ENCODE data around the gene NXN. TPM values are rescaled to one million over a fixed set of nuclear protein-coding genes. Genes with fewer than 3 reads are reported as not detected.
A peak's percentile ranks its signal among the peaks of the same experiment; 100 is the strongest.
"Not testable (repeated sequence)": the region's sequence is repeated elsewhere in the genome, so short reads cannot be mapped to it uniquely, and the experiment has no call there.

NXN gene
- total RNA-seq, 2 experiments from 2014 or later = 0.22 to 0.65 TPM

DNA sequence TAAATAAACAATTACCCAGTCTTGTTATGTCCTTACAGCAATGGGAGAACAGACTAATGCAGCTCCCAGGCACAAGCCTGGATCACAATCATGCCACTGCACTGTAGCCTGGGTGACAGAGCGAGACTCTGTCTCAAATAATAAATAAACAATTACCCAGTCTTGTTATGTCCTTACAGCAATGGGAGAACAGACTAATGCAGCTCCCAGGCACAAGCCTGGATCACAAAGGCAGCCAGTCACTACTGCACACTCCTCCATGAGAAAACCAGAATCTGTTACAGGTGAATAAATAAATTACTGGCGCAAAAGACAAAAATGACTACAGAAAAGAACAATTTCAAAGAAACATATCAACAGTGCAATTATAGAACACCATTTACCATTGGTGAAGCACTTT is 105.0 kb downstream of the NXN start:
- CTCF ChIA-PET; H3K4me3 Mint-ChIP-seq; DNase-seq; H3K27me3 Mint-ChIP-seq; H3K9me3 Mint-ChIP-seq; POLR2A ChIA-PET; H3K27ac Mint-ChIP-seq; H3K36me3 Mint-ChIP-seq (ENCODE audit: low read depth): not testable (repeated sequence)
- peaks cover 17% of the 10 kb centered on the region for H3K4me1 Mint-ChIP-seq

- POLR2A ChIA-PET = no interaction called here
- no peak overlapping the region for H3K4me3 Mint-ChIP-seq
- peaks cover 16% of the 10 kb centered on the region for H3K4me1 Mint-ChIP-seq
- CTCF ChIA-PET = no interaction called here
- DNase-seq = no peak
- no peaks in the 10 kb centered on the region for H3K36me3 Mint-ChIP-seq (ENCODE audit: low read depth)
- peaks cover 3% of the 10 kb centered on the region for H3K9me3 Mint-ChIP-seq
- H3K27me3 Mint-ChIP-seq = peaks cover 6% of the 10 kb centered on the region
- H3K27ac Mint-ChIP-seq = no peak overlapping the region
Observed at GRCh38 chr17:872855-873254, 106.7 kb downstream of the NXN start.

DNA sequence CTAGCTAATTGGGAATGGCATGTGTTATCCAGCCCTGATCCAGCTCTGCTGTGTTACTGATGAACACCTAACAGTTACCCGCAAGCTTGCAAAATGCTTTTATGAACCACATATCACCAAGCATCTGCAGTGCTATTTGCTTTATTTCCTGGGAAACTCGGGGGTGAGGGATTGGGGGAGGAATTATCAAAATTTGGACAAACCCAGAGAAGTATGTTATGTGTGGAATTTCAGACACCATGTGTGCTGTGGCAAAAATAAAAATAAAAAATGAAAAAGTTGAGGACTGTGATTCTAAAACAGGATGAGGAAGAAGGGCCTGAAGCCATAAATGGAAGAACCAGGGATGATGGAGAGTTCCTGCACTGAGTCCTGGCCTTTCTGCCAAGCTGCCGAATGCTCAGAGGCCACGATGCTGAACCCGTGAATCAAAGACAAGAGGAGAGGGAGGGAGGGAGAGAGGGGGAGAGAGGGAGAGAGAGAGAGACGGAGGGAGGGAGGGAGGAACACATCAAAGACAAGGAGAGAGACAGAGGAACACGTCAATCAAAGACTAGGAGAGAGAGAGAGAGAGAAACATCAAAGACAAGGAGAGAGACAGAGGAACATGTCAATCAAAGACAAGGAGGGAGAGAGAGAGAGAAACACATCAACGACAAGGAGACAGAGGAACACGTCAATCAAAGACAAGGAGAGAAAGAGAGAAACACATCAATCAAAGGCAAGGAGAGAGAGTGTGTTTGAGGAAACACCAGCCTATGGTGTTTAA is 107.6 kb downstream of the NXN start:
- peaks cover 3% of the 10 kb centered on the region for H3K9me3 Mint-ChIP-seq
- CTCF ChIA-PET = no interaction called here
- peaks cover 6% of the 10 kb centered on the region for H3K27me3 Mint-ChIP-seq
- POLR2A ChIA-PET = no interaction called here
- DNase-seq = no peak
- H3K36me3 Mint-ChIP-seq (ENCODE audit: low read depth) = no peaks in the 10 kb centered on the region
- H3K27ac Mint-ChIP-seq = no peak overlapping the region
- peaks cover 14% of the 10 kb centered on the region for H3K4me1 Mint-ChIP-seq
- H3K4me3 Mint-ChIP-seq = no peak overlapping the region

DNA sequence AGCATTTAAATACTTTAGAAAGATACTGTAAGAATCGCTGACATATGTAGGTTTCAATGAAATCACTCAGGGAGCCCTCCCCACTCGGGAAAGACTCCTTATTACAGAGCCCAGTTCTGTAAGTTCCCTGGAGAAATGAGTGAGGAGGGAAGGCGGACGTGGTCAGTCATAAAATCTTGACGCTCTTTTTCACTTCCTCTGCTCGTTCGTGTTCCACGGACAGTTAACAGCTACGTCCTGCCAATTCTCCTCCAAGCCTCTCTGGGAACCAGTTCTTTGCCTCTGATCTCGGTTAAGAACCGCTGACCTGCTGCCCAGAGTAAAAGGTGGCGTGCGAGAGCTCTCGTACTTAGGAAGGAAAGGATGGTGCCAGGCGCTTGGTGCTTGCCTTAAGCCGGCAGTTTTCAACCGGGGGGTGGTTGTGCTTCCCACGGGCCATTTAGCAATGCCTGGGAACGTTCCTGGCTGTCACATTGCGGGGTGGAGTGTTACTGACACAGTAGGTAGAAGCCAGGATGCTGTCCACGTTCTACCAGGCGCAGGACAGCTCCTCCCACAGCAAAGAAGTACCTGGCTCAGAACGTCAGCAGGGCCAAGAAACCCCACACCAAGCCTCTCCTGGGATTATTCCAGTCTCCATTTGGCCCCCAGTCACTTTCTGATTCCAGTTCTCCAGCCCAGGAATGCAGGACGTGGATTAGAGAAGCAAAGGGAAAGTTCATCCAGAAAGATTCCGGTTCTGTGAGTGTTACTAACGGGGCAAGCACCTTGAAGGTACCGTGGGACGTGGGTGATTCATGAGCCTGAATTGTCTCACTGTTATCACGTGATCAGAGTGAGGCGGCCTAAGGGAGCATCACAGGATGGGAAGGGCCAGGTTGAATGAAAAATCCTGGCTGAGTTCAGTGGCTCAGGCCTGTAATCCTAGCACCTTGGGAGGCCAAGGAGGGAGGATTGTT is 109.7 kb downstream of the NXN start:
- DNase-seq = no peak
- peaks cover 3% of the 10 kb centered on the region for H3K9me3 Mint-ChIP-seq
- no peak overlapping the region for H3K27ac Mint-ChIP-seq
- ChIA-PET CTCF (interaction anchor here (0.7 to 0.9 kb wide), 2 partner anchors 8 to 10 kb away, joined by 3 read pairs; no protein-coding TSS in a partner anchor), POLR2A (no interaction called here)
- H3K4me3 Mint-ChIP-seq = no peak overlapping the region
- no peaks in the 10 kb centered on the region for H3K36me3 Mint-ChIP-seq (ENCODE audit: low read depth)
- peaks cover 8% of the 10 kb centered on the region for H3K27me3 Mint-ChIP-seq
- H3K4me1 Mint-ChIP-seq = peaks cover 3% of the 10 kb centered on the region

DNA sequence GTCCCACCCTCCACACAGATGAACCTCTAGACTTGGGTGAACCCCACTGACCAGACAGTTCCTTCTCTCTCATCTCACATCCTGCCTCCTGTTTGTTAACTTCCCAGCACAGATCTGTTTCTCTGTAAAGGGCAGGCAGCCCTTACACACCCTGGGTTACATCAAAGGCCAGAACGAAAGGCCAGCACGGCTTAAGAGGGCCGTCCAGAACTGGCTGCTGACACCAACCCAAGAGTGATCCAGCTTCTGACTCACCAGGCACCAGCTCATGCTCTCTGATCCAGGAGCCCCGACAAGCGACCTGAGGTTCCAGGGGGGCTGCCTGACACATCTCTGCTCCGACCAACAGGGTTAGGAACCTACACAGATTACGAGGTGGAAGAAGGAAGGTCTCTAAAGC is 110.5 kb downstream of the NXN start:
- H3K36me3 Mint-ChIP-seq (ENCODE audit: low read depth) = no peaks in the 10 kb centered on the region
- ChIA-PET POLR2A (no interaction called here), CTCF (interaction anchor here (0.7 to 1.2 kb wide), 3 partner anchors 8 to 16 kb away, joined by 3 to 4 read pairs (median 3); no protein-coding TSS in a partner anchor)
- H3K4me1 Mint-ChIP-seq = peaks cover 3% of the 10 kb centered on the region
- no peak overlapping the region for H3K4me3 Mint-ChIP-seq
- peaks cover 3% of the 10 kb centered on the region for H3K9me3 Mint-ChIP-seq
- DNase-seq = no peak
- H3K27me3 Mint-ChIP-seq = peaks cover 16% of the 10 kb centered on the region
- no peak overlapping the region for H3K27ac Mint-ChIP-seq

DNA sequence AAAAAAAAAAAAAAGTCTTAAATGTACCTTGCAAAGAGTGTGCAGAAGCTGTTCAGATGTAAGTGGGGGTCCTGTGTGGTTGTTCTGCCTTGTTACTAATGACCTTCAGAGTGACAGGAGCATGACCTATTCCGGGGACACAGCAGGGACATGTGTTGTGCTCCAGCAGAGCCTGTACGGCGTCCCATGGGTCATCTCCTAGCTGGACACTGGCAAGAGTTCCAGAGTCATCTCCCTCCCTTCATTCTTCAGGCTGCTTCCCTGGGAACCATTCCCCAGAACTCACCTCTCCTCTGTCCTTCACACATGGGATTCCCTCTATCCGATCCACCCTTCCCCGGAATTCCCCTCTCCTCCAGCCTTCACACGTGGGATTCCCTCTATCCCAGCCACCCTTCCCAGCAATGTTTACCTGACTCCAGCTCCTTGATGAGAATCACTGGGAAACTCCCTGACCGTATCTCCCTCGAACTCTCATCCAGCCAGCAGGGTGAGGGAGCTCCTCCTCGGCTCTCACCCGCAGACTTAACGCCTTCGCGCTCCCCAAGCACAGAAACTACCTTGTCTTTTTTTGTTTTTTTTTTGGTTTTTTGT is 111.6 kb downstream of the NXN start:
- peaks cover 3% of the 10 kb centered on the region for H3K9me3 Mint-ChIP-seq
- no peak overlapping the region for H3K27ac Mint-ChIP-seq
- ChIA-PET POLR2A (no interaction called here), CTCF (interaction anchor here (0.6 to 1.2 kb wide), 3 partner anchors 17 to 129 kb away, joined by 3 to 4 read pairs (median 3); partner anchors contain the start of gene TIMM22)
- H3K4me1 Mint-ChIP-seq = peaks cover 3% of the 10 kb centered on the region
- DNase-seq = no peak
- H3K27me3 Mint-ChIP-seq = peaks cover 18% of the 10 kb centered on the region
- H3K4me3 Mint-ChIP-seq = no peak overlapping the region
- no peaks in the 10 kb centered on the region for H3K36me3 Mint-ChIP-seq (ENCODE audit: low read depth)

GRCh38 chr17:867238-867637 is 112.3 kb downstream of the NXN start:
- H3K27me3 Mint-ChIP-seq = peaks cover 16% of the 10 kb centered on the region
- H3K9me3 Mint-ChIP-seq; H3K27ac Mint-ChIP-seq; POLR2A ChIA-PET; H3K4me1 Mint-ChIP-seq; H3K4me3 Mint-ChIP-seq; DNase-seq; H3K36me3 Mint-ChIP-seq (ENCODE audit: low read depth): not testable (repeated sequence)
- CTCF ChIA-PET = interaction anchor here (1.1 kb wide), 1 partner anchor 129 kb away, joined by 3 read pairs; the partner anchor contains the start of gene TIMM22

DNA sequence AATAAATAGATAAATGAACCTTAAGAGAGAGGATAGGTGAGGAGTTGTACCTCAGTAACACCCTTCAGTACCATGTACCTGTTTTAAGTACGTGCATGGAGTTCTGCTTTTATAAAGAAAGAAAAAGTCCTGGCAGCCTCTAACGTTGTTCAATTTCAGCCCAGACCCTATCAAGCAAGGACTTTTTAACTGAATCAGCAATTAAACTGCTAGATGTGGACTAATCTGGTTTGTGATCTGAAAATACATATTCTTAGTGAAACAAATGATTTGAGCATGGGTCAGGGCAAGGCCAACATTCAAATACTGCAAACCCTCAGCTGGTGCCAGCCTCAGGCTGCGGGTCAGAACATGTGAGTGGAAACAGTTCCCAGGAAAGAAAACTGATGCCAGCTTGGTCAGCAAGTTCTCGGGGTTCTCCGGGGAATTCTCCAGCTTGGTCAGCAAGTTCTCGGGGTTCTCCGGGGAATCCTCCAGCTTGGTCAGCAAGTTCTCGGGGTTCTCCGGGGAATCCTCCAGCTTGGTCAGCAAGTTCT is 112.9 kb downstream of the NXN start:
- POLR2A ChIA-PET = no interaction called here
- DNase-seq = no peak
- no peaks in the 10 kb centered on the region for H3K4me1 Mint-ChIP-seq
- H3K4me3 Mint-ChIP-seq = no peak overlapping the region
- CTCF ChIA-PET = interaction anchor here (1.1 kb wide), 1 partner anchor 130 kb away, joined by 3 read pairs; the partner anchor contains the start of gene TIMM22
- H3K9me3 Mint-ChIP-seq = no peaks in the 10 kb centered on the region
- peaks cover 14% of the 10 kb centered on the region for H3K27me3 Mint-ChIP-seq
- H3K36me3 Mint-ChIP-seq (ENCODE audit: low read depth) = no peaks in the 10 kb centered on the region
- no peak overlapping the region for H3K27ac Mint-ChIP-seq

DNA sequence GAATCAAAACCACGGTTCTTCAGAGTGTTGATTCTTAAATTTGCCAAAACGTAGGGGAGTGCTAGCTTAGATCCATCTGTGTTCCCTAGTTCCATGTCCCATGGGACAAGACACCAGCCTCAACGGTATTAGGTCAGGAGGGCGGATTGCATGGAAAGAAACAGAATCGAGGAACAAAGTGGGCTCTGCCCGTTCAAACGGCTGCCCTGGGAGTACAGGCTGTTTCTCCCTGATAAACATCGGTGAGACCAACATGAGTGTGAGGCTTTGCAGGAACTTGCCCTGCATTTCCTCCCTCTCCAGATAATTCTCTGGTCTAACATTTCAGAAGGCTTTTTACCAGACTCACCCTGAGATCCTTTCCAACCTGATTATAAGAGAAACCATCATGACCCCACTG is 115.3 kb downstream of the NXN start:
- Mint-ChIP-seq H3K27me3 (peaks cover 14% of the 10 kb centered on the region), H3K36me3 (ENCODE audit: low read depth) (no peaks in the 10 kb centered on the region), H3K4me1 (no peaks in the 10 kb centered on the region), H3K4me3 (peak overlapping the region; percentile 44), H3K27ac (no peak overlapping the region), H3K9me3 (no peaks in the 10 kb centered on the region)
- ChIA-PET POLR2A (no interaction called here), CTCF (interaction anchor here (1.0 kb wide), 1 partner anchor 11 kb away, joined by 3 read pairs; no protein-coding TSS in a partner anchor)
- DNase-seq = no peak

GRCh38 chr17:863880-864279 is 115.7 kb downstream of the NXN start:
- Mint-ChIP-seq H3K27me3 (peaks cover 14% of the 10 kb centered on the region), H3K9me3 (no peaks in the 10 kb centered on the region), H3K27ac (peak overlapping the region; percentile 41), H3K4me1 (no peaks in the 10 kb centered on the region), H3K4me3 (peak overlapping the region; percentile 44), H3K36me3 (ENCODE audit: low read depth) (no peaks in the 10 kb centered on the region)
- ChIA-PET POLR2A (no interaction called here), CTCF (no interaction called here)
- no peak for DNase-seq

DNA sequence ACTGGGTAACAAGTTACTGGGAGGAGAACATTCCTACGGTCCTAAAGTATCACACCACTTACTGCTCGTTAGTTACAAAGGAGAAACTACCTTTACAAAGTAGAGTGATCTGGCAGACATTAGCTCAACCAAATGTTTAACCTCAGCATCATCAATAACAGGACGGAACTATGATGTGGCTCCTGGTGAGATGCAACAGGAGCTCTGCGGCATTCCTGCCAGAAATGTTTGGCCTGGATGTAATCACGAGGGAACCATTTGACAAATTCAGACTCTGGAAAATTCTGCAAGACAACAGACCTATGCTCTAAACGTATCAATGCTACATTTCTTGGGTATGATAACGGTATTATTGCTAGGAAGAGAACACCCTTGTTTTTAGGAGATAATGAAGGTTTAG is 117.0 kb downstream of the NXN start:
- peaks cover 14% of the 10 kb centered on the region for H3K27me3 Mint-ChIP-seq
- ChIA-PET CTCF (interaction anchor here (0.9 kb wide), 1 partner anchor 118 kb away, joined by 3 read pairs; no protein-coding TSS in a partner anchor), POLR2A (no interaction called here)
- H3K36me3 Mint-ChIP-seq (ENCODE audit: low read depth) = no peaks in the 10 kb centered on the region
- no peak overlapping the region for H3K27ac Mint-ChIP-seq
- H3K4me1 Mint-ChIP-seq = no peaks in the 10 kb centered on the region
- DNase-seq = no peak
- no peaks in the 10 kb centered on the region for H3K9me3 Mint-ChIP-seq
- H3K4me3 Mint-ChIP-seq = no peak overlapping the region

GRCh38 chr17:861364-861763 is 118.2 kb downstream of the NXN start:
- no peak overlapping the region for H3K4me3 Mint-ChIP-seq
- H3K27ac Mint-ChIP-seq = no peak overlapping the region
- ChIA-PET POLR2A (no interaction called here), CTCF (interaction anchor here (0.6 kb wide), 1 partner anchor 37 kb away, joined by 4 read pairs; no protein-coding TSS in a partner anchor)
- H3K4me1 Mint-ChIP-seq = no peaks in the 10 kb centered on the region
- H3K9me3 Mint-ChIP-seq = no peaks in the 10 kb centered on the region
- no peaks in the 10 kb centered on the region for H3K36me3 Mint-ChIP-seq (ENCODE audit: low read depth)
- H3K27me3 Mint-ChIP-seq = peaks cover 14% of the 10 kb centered on the region
- DNase-seq = no peak

Data from activated CD4-positive, alpha-beta T cell treated with anti-CD3 and anti-CD28 coated beads, Interleukin-2, amount 10 ng/mL, durations not matched to agents 7 days and 5 days (primary cell).